PFSK-1 (cell line): Measurements from ENCODE around the gene MYCBPAP.

Experiments
- FOXP2 ChIP-seq: optimal IDR thresholded peaks from 2 replicates; pipeline ENCODE3; 2011; ENCODE audit warnings: borderline replicate concordance, control low read depth, inconsistent platforms; ENCODE audit not compliant: insufficient read depth; ENCODE audit errors: extremely low read length, extremely low read depth
- POLR2AphosphoS5 ChIP-seq: IDR thresholded peaks from 2 replicates; pipeline ENCODE4 v1.6.1; 2012; ENCODE audit warnings: low read depth, mild to moderate bottlenecking, control low read depth, low read length, moderate library complexity
- REST ChIP-seq, 2 experiments: IDR thresholded peaks; 2 replicates each; pipeline versions ENCODE4 v1.6.1 to v1.8.0; 2011 to 2012; ENCODE audit warnings: low read depth in 2 of 2, low read length in 2 of 2, control low read depth in 1 of 2, inconsistent platforms in 1 of 2, mild to moderate bottlenecking in 1 of 2, moderate library complexity in 1 of 2; ENCODE audit not compliant: insufficient read depth in 1 of 2
- SIN3A ChIP-seq: IDR thresholded peaks from 2 replicates; pipeline ENCODE4 v1.6.1; 2012; ENCODE audit warnings: mild to moderate bottlenecking, low read length, moderate library complexity, borderline replicate concordance; ENCODE audit not compliant: insufficient read depth
- TAF1 ChIP-seq: IDR thresholded peaks from 2 replicates; pipeline ENCODE4 v1.6.1; 2012; ENCODE audit warnings: low read length, control low read depth, borderline replicate concordance; ENCODE audit not compliant: insufficient read depth

DNA sequence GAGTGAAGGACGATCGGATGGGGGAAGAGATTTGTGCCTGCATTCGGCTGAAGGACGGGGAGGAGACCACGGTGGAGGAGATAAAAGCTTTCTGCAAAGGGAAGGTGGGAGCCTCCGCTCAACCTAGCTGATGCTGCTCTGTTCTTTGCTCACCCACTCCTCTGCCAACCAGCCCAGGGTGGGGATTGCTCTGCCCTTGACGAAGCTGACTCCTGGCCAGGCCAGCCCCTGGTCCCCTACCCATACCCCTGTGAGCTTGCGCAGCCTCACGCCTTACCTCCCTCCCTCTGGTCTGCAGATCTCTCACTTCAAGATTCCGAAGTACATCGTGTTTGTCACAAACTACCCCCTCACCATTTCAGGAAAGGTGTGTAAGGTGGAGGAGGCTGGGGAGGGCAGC is 34.3 kb upstream of the MYCBPAP start:
- TF ChIP-seq REST (IDR thresholded peaks at IDR 0.05; ENCODE audit: insufficient read depth in 1 of 2, low read depth in 2 of 2, low read length in 2 of 2), result no peak
- no peak for TF ChIP-seq TAF1
- TF ChIP-seq FOXP2, result no peak
- no peak for TF ChIP-seq SIN3A
- TF ChIP-seq POLR2AphosphoS5, result no peak
